Measurements from ENCODE around the gene PTGDS.

DNA sequence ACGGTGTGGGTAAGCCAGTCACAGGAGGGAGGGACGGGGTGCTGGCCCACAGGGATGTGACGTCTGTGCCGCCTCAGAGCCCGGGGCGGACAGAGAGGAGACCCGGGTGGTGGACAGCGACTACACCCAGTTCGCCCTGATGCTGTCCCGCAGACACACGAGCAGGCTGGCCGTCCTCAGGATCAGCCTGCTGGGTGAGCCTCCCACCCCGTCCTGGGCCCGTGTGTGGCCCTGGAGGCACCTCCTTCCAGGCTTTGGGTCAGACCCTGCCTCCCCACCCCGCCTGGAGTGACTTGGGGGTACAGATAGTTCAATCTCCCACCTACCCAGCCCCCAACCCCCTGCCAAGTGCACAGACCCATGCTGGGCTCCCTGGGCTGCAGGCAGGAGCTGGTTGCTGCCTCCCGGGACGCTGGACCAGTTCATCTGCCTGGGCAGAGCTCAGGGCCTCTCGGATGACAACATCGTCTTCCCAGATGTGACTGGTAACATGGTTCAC, 23.5 kb upstream of the PTGDS start:
- TF ChIP-seq CEBPB (IDR thresholded peaks at IDR 0.05) = no peak
- TF ChIP-seq, protein P1, sequence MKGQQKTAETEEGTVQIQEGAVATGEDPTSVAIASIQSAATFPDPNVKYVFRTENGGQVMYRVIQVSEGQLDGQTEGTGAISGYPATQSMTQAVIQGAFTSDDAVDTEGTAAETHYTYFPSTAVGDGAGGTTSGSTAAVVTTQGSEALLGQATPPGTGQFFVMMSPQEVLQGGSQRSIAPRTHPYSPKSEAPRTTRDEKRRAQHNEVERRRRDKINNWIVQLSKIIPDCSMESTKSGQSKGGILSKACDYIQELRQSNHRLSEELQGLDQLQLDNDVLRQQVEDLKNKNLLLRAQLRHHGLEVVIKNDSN (IDR thresholded peaks at IDR 0.05) = no peak
- no peak for TF ChIP-seq TCF12 (IDR thresholded peaks at IDR 0.05; ENCODE audit: low read depth)
- TF ChIP-seq EGR1 (IDR thresholded peaks at IDR 0.05) = no peak
- TF ChIP-seq YY1 (IDR thresholded peaks at IDR 0.05; ENCODE audit: low read depth) = no peak
- TF ChIP-seq ZBTB7A (IDR thresholded peaks at IDR 0.05; ENCODE audit: low read depth) = no peak
- TF ChIP-seq EP300 (IDR thresholded peaks at IDR 0.05; ENCODE audit: borderline replicate concordance) = no peak
